Endothelial cell of umbilical vein (primary cell): ENCODE measurements around the gene XRRA1.

Experiments used
- EZH2 ChIP-seq: IDR thresholded peaks from 2 replicates; pipeline ENCODE4 v1.6.1; 2012; ENCODE audit warnings: borderline replicate concordance, low read depth, mild to moderate bottlenecking, moderate library complexity, low read length, inconsistent platforms; ENCODE audit not compliant: severe bottlenecking
- JUN ChIP-seq: IDR thresholded peaks from 2 replicates; pipeline ENCODE4 v1.6.1; 2011; ENCODE audit warnings: borderline replicate concordance, low read depth; ENCODE audit not compliant: insufficient read length, insufficient read depth
- MYC ChIP-seq: IDR thresholded peaks from one replicate; pipeline ENCODE4 v1.6.1; 2011; ENCODE audit warnings: mild to moderate bottlenecking, low read depth, low read length
- POLR2A ChIP-seq: IDR thresholded peaks from 2 replicates; pipeline ENCODE4 v1.6.1; 2012; ENCODE audit warnings: low read depth, mild to moderate bottlenecking, control low read depth, low read length
- POLR2AphosphoS5 ChIP-seq: IDR thresholded peaks from 2 replicates; pipeline ENCODE4 v1.6.1; 2012; ENCODE audit warnings: low read depth, mild to moderate bottlenecking, control low read depth, low read length, moderate library complexity; ENCODE audit not compliant: insufficient read depth
- TF ChIP-seq, protein P1 (sequence below), 2 donors: IDR thresholded peaks; 1 replicate in 1 of 2; 2 replicates in 1 of 2; pipeline ENCODE4 v1.5.1; 2011; ENCODE audit warnings: low read length in 2 of 2, mild to moderate bottlenecking in 2 of 2, moderate library complexity in 2 of 2, control low read depth in 1 of 2, inconsistent platforms in 1 of 2, low read depth in 1 of 2; ENCODE audit not compliant: insufficient read depth in 1 of 2; ENCODE audit errors: extremely low read depth in 1 of 2
- TF ChIP-seq, protein P2 (sequence below): IDR thresholded peaks from 2 replicates; pipeline ENCODE4 v1.6.1; 2011; ENCODE audit not compliant: insufficient read depth, insufficient read length

DNA sequence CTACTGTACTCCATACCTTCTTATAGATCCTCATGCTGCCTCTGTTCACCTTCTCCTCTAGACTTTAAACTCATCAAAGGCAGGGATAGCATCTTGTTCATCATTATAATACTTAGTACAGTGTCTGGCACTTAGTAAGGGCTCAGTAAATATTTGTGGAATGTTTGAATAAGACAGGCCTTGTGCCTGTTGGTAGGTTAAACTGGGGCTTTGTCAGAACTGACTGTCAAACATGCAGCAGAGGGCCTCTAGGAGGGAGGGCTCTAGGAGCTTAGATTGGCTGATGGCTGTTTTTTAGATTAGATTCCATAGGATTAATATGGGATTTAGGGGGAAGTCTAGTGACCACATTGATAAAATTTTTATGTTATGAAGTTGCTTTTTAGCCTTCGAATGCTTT, 129.5 kb downstream of the XRRA1 start:
- TF ChIP-seq POLR2AphosphoS5, result no peak
- TF ChIP-seq JUN, result no peak
- TF ChIP-seq, protein P1, sequence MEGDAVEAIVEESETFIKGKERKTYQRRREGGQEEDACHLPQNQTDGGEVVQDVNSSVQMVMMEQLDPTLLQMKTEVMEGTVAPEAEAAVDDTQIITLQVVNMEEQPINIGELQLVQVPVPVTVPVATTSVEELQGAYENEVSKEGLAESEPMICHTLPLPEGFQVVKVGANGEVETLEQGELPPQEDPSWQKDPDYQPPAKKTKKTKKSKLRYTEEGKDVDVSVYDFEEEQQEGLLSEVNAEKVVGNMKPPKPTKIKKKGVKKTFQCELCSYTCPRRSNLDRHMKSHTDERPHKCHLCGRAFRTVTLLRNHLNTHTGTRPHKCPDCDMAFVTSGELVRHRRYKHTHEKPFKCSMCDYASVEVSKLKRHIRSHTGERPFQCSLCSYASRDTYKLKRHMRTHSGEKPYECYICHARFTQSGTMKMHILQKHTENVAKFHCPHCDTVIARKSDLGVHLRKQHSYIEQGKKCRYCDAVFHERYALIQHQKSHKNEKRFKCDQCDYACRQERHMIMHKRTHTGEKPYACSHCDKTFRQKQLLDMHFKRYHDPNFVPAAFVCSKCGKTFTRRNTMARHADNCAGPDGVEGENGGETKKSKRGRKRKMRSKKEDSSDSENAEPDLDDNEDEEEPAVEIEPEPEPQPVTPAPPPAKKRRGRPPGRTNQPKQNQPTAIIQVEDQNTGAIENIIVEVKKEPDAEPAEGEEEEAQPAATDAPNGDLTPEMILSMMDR (IDR thresholded peaks at IDR 0.05; ENCODE audit: extremely low read depth in 1 of 2, insufficient read depth in 1 of 2, low read depth in 1 of 2, low read length in 2 of 2), result no peak
- TF ChIP-seq, protein P2, sequence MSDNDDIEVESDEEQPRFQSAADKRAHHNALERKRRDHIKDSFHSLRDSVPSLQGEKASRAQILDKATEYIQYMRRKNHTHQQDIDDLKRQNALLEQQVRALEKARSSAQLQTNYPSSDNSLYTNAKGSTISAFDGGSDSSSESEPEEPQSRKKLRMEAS, result no peak
- TF ChIP-seq EZH2, result no peak
- no peak for TF ChIP-seq POLR2A
- no peak for TF ChIP-seq MYC
